Testis (tissue), 2 donors: ENCODE measurements around the gene FXYD2.

Experiments
- CTCF ChIP-seq, 3 experiments: fragments of 450-650 bp in 2 of 3; fragments of 200-600 bp in 1 of 3; sonication (generic) in 1 of 3; IDR thresholded peaks; one replicate each; pipeline ENCODE4 v1.5.1; 2016 to 2019; ENCODE audit warnings: antibody characterized with exemption in 3 of 3, mild to moderate bottlenecking in 2 of 3, moderate library complexity in 1 of 3
- POLR2A ChIP-seq: fragments of 450-650 bp; IDR thresholded peaks from one replicate; pipeline ENCODE4 v1.6.1; 2017; ENCODE audit warnings: antibody characterized with exemption, mild to moderate bottlenecking, moderate library complexity

GRCh38 chr11:117808784-117809183 is 15.8 kb downstream of the FXYD2 start:
- TF ChIP-seq CTCF (IDR thresholded peaks at IDR 0.05) (no peak), POLR2A (no peak)
